Fibroblast of pulmonary artery (primary cell): Measurements from ENCODE around the gene GAK.

Source experiments
- DNase-seq: peaks from one replicate; pipeline ENCODE4 v3.0.0-alpha.2; 2010; ENCODE audit warnings: low read depth
- H3K4me3 ChIP-seq: replicated peaks from 2 replicates; pipeline ENCODE4 v1.5.1; 2011; ENCODE audit warnings: low read depth, mild to moderate bottlenecking, control low read depth, low read length, moderate library complexity
- CTCF ChIP-seq: IDR thresholded peaks from 2 replicates; pipeline ENCODE4 v1.5.1; 2011; ENCODE audit warnings: mild to moderate bottlenecking, control low read depth, low read length, inconsistent platforms; ENCODE audit errors: missing control alignments

The GAK gene

DNA sequence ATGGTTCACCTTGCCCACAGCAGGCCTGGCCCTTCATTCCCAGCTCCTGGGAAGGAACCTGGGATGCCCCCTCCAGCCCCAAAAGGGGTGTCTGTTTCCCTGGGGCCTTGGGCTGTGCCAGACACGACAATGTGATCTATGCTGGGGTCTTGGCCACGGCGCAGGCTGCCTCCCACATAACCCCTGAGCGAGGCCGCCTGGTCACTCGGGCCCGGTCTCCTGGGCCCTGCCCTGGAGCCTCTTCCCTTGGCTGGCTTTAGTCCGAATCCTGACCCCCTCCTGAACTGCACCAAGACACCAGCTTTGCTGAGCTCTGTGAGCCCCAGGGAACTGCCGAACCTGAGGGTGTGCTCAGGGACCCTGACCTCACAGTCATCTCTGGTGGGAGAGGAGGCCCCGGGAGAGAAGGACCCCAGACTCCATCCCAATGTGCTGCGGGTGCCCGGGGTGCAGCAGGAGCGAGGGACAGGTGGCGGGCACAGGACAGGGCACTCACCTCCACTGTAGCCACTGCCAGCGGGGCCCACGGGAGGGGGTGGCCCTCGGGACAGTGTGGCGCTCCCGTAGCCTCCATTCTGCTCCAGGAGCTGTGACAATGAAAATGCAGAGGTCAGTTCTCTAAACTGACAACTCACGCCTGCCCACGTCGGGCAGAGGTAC lies 42.0 kb downstream of the GAK start:
- TF ChIP-seq CTCF, result no peak
- DNase-seq, result no peak
- no peak overlapping the region for H3K4me3 ChIP-seq

- no peak for DNase-seq
- no peak for TF ChIP-seq CTCF
- H3K4me3 ChIP-seq, result no peak overlapping the region
Measured at GRCh38 chr4:889516-889915, 42.6 kb downstream of the GAK start.

GRCh38 chr4:888029-888428 lies 44.1 kb downstream of the GAK start:
- no peak overlapping the region for H3K4me3 ChIP-seq
- no peak for DNase-seq
- no peak for TF ChIP-seq CTCF

GRCh38 chr4:887034-887763 lies 44.9 kb downstream of the GAK start:
- no peak for DNase-seq
- TF ChIP-seq CTCF, result no peak
- H3K4me3 ChIP-seq, result no peak overlapping the region

DNA sequence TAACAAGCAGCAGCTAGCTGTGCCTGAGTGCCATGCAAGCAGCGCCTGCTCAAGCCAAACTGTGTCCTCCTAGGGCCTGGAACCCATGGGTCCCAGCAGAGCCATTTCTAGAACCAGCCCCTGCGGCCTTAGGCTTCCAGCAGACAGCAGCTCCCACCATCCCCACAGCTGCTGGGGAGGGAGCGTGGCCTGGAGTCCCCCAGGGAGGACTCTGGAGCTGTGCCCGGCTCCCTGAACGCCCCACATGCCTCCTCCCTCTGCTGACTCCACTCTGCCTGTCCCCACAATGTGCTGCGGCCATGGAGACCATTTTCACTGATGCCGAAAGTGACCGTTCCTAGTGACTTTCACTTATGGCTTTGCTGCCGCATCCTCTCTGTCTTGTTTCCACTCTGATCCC lies 45.9 kb downstream of the GAK start:
- TF ChIP-seq CTCF, result no peak
- H3K4me3 ChIP-seq, result no peak overlapping the region
- no peak for DNase-seq

- DNase-seq, result no peak
- no peak overlapping the region for H3K4me3 ChIP-seq
- TF ChIP-seq CTCF, result no peak
Measured at GRCh38 chr4:885353-885752, 46.8 kb downstream of the GAK start.

GRCh38 chr4:884896-885295 lies 47.2 kb downstream of the GAK start:
- no peak for TF ChIP-seq CTCF
- H3K4me3 ChIP-seq, result no peak overlapping the region
- no peak for DNase-seq
